Fibroblast of villous mesenchyme (primary cell): Measurements from ENCODE around the gene ARL6IP4. TPM values are rescaled to one million over a fixed set of nuclear protein-coding genes. Genes with fewer than 3 reads are reported as not detected.
"Not testable (repeated sequence)": the region's sequence is repeated elsewhere in the genome, so short reads cannot be mapped to it uniquely, and the experiment has no call there.

Experiments
- DNase-seq: peaks from one replicate; pipeline ENCODE4 v3.0.0-alpha.2; 2010; ENCODE audit warnings: low read depth
- H3K4me3 ChIP-seq: 2 replicates; pipeline ENCODE4 v1.5.1; 2011; ENCODE audit warnings: low read depth, mild to moderate bottlenecking, low read length
- total RNA-seq: library from RNA; depleted of rRNA; stranded (reverse); fragments of >200 nt; gene quantifications from 2 replicates; pipeline ENCODE4 v1.2.3, GENCODE V29; 2012
- TF ChIP-seq, protein P1 (sequence below): IDR thresholded peaks from 2 replicates; pipeline ENCODE4 v1.5.1; 2012; ENCODE audit warnings: low read depth, mild to moderate bottlenecking, low read length; ENCODE audit not compliant: insufficient read depth

ARL6IP4 gene
- total RNA-seq, 1 donor = 117 TPM

DNA sequence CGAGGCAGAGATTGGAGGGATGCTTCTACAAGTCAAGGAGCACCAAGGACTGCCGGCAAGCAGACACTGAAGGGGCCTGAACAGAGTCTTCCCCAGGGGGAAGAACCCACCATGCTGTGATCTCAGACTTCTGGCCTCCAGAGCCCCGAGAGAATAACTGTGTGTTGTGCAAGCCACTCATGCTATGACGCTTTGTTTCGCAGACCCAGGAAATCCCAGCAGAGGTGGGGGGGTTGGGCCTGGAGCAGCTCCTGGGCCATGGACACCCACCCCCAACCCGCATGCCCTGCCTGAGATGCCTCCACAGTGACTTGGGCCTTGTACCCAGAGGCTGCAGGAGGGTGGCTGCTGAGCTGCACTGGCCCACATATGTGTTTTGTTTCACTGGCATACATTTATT, 31.2 kb downstream of the ARL6IP4 start:
- DNase-seq = peak; percentile 19

DNA sequence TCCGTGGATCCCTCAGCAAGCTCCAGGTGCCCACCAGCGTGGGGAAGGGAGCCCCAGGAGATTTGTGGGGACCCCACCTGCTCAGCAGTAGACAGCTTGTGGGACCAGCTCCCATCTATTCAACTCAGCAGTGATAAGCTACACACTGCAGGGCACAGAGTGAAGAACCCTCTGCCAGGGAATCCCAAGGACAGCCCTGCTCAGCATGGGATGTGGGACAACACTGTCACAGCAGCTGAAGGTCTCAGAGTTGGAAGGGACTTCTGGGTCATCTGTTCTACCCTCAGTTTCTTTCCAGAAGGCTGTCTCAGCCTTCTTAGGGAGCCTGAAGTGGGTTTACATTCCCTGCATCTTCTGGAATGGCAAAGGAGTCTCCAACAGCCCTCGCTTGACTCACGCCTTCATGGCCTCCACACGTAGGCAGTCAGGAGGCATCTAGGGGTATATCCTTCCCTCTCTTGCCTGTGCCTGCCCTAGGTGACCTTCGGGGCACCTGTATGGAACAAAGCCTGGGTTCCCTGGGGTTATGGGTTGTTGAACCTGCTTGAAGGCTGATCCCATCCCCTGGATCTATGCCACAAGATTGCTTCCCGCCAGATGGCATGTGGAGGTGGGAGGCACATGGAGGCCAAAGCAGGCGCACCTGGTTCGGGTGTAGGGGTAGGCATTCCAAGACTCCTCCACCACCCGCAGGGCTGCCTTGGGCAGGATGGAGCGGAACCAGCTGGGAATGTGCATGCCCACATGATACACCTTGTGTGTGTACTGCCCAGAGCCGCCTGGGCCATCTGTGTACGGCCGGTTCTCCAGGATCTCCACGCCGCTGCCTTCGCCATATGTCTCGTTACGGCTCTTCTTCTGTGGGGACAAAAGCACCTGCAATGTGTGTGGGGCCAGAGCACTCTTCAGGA, 33.0 kb downstream of the ARL6IP4 start:
- H3K4me3 ChIP-seq = no peak overlapping the region
- TF ChIP-seq, protein P1, sequence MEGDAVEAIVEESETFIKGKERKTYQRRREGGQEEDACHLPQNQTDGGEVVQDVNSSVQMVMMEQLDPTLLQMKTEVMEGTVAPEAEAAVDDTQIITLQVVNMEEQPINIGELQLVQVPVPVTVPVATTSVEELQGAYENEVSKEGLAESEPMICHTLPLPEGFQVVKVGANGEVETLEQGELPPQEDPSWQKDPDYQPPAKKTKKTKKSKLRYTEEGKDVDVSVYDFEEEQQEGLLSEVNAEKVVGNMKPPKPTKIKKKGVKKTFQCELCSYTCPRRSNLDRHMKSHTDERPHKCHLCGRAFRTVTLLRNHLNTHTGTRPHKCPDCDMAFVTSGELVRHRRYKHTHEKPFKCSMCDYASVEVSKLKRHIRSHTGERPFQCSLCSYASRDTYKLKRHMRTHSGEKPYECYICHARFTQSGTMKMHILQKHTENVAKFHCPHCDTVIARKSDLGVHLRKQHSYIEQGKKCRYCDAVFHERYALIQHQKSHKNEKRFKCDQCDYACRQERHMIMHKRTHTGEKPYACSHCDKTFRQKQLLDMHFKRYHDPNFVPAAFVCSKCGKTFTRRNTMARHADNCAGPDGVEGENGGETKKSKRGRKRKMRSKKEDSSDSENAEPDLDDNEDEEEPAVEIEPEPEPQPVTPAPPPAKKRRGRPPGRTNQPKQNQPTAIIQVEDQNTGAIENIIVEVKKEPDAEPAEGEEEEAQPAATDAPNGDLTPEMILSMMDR = no peak
- DNase-seq = no peak

More for the DNA sequence above, 31.2 kb downstream of the ARL6IP4 start:
- TF ChIP-seq, protein P1 = no peak
- no peak overlapping the region for H3K4me3 ChIP-seq

DNA sequence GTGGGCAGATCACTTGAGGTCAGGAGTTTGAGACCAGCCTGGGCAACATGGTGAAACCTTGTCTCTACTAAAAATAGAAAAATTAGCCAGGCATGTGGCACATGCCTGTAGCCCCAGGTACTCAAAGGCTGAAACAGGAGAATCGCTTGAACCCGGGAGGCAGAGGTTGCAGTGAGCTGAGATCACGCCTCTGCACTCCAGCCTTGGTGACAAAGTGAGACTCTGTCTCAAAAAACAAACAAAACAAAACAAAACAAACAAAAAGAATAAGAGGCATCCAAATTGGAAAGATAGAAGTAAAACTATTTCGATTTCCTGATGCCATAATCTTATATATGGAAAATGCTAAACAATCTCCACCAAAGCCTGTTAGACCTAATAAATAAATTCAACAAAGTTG, 34.0 kb downstream of the ARL6IP4 start:
- DNase-seq, H3K4me3 ChIP-seq: not testable (repeated sequence)

DNA sequence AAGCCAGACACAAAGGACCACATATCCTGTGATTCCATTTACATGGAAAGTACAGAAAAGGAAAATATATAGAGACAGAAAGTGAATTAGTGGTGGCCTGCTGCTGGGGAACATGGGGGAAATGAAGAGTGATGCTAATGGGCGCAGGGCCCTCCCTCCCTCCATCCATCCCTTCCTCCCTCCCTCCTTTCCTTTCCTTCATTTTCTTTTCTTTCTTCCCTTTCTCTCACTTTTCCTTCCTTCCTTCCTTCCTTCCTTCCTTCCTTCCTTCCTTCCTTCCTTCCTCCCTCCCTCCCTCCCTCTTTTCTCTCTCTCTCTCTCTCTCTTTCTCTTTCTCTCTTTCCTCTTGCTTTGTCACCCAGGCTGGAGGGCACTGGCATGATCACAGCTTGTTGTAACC, 37.3 kb downstream of the ARL6IP4 start:
- no peak overlapping the region for H3K4me3 ChIP-seq
- TF ChIP-seq, protein P1 = no peak
- no peak for DNase-seq

DNA sequence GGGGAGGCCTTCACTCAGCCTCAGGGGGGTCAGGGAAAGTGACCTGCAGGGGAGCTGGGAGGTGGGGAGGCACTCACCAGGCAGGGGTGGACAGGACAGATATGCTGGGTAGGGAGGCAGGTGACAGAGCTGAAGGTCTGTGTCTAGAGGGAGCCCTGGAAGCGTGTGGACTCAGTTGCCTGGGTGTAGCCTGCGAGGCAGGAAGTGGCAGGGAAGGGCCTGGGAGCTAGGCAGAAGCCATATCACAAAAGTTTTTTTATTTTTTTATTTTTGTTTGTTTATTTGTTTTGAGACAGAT, 39.3 kb downstream of the ARL6IP4 start:
- no peak for DNase-seq
- TF ChIP-seq, protein P1 = no peak
- H3K4me3 ChIP-seq = no peak overlapping the region

DNA sequence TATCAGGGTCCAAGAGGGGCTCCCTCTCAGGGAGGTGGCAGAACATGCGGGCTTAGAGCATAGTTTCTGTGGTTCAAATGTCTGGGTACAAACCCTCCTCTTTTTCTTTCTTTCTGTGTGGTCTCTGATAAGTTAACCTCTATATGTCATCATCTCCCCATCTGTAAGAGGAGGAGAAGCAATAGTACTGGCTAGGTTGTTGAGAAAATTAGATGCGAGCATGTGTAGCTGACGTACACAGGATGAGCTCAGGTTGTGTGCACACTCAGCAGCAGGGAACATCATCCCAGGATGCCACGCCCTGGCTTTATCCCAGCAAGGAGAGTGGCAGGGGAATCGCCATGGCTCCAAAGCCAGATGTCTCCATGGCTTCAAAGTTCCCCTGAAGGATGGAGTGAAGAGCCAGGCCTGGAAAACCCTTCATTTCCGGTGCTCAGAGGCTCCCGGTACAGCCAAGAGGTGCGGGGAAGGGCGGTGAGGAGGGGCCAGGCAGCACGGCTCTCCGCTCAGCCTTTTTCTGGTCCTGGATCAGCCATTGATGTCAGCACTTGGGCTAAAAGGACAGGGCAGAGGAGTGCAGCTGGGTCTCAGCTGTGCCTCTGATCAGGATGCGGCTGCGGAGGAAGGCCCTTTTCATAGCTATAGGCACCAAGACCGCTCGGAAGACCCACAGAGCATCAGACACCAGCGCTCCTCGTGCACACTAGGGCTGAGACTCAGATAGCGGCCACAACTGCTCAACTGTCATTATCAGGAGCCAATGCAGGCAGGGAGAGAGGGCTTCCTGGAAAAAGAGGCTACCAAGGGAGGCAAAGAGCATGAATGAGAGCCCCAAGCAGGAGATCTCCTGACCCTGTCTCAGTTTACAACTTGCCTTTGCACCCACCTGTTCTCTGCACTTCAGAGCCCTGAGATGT, 41.5 kb downstream of the ARL6IP4 start:
- DNase-seq = no peak
- no peak overlapping the region for H3K4me3 ChIP-seq
- TF ChIP-seq, protein P1 = no peak

DNA sequence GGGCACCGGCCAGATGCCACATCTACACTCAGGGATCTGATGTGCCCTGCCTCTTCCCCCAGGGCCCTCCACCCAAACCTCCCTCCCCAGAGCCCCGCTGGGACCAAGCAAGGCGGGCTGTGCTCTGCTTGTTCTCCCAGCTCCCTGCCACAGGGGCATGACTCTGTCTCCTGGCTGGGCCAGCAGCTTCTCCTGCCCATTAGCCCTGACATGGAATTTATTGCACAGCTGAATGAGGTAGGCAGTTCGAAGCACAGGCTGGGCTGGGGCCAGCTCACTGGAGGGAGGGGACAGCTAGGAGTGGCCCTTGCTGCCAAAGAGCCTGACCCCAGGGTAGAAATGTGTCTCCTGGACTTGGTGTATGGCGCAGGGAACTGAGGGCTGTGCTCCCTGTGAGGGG, 42.4 kb downstream of the ARL6IP4 start:
- TF ChIP-seq, protein P1 = no peak
- no peak for DNase-seq
- H3K4me3 ChIP-seq = no peak overlapping the region
